Transverse colon (tissue), 4 donors: ENCODE data around the gene HRH2. TPM values are rescaled to one million over a fixed set of nuclear protein-coding genes. Genes with fewer than 3 reads are reported as not detected.

ENCODE experiments used
- DNase-seq: peaks from one replicate; pipeline ENCODE4 v3.0.0-alpha.2; 2019
- H3K27ac ChIP-seq, 4 donors: fragments of 200-600 bp; sonication (generic); 2 replicates each; pipeline ENCODE4 v1.5.1; 2016 to 2018; ENCODE audit warnings: inconsistent platforms in 4 of 4
- H3K27me3 ChIP-seq: fragments of 200-600 bp; sonication (generic); 2 replicates; pipeline ENCODE4 v1.5.1; 2017; ENCODE audit warnings: inconsistent platforms
- H3K36me3 ChIP-seq, 4 donors: fragments of 200-600 bp; sonication (generic); 2 replicates each; pipeline ENCODE4 v1.5.1; 2017 to 2019; ENCODE audit warnings: inconsistent platforms in 4 of 4
- H3K4me1 ChIP-seq, 4 donors: fragments of 200-600 bp; sonication (generic); 2 replicates each; pipeline ENCODE4 v1.5.1; 2017 to 2020; ENCODE audit warnings: inconsistent platforms in 4 of 4
- H3K4me3 ChIP-seq, 4 donors: fragments of 200-600 bp; sonication (generic); 1 replicate in 1 of 4; 2 replicates in 3 of 4; pipeline versions ENCODE4 v1.5.1 to v1.6.1; 2017 to 2019; ENCODE audit warnings: inconsistent platforms in 4 of 4
- H3K9me3 ChIP-seq, 2 donors: fragments of 200-600 bp; sonication (generic); 2 replicates each; pipeline ENCODE4 v1.5.1; 2017 to 2019; ENCODE audit warnings: inconsistent platforms in 2 of 2
- EP300 ChIP-seq: sonication (generic); formaldehyde crosslinking; IDR thresholded peaks from one replicate; pipeline ENCODE4 v1.6.1; 2017; ENCODE audit warnings: antibody characterized with exemption, low read depth
- POLR2A ChIP-seq: fragments of 450-650 bp; IDR thresholded peaks from one replicate; pipeline ENCODE4 v1.6.1; 2016; ENCODE audit warnings: antibody characterized with exemption, mild to moderate bottlenecking, moderate library complexity
- POLR2AphosphoS5 ChIP-seq, 3 donors: sonication (generic); formaldehyde crosslinking; IDR thresholded peaks; one replicate each; pipeline ENCODE4 v1.6.1; 2016; ENCODE audit warnings: antibody characterized with exemption in 3 of 3
- WGBS, 2 donors: methylation state at CpG; one replicate each; pipeline ENCODE4 v1.1.5; 2018; ENCODE audit warnings: low coverage in 1 of 2; 5-methylcytosine and 5-hydroxymethylcytosine counted together
- in situ Hi-C, 4 donors: fragments of 200-750 bp; cut with MboI; loops; one replicate each; pipeline versions ENCODE4 v1.15.0 to v1.15.1; 2017; ENCODE audit warnings: low sequenced_read_pairs in 3 of 4, low pct_ligation_motif_present in 1 of 4, low pct_unique_long_range_greater_than_20kb in 1 of 4
- intact Hi-C: fragments of 100-400 bp; cut with DNase I; formaldehyde crosslinking; loops from one replicate; pipeline ENCODE4 v1.15.1; 2023; ENCODE audit warnings: low total_unique reads
- total RNA-seq, 4 donors: library from RNA; depleted of rRNA; stranded (reverse); fragments of >200 nt; gene quantifications; one replicate each; pipeline ENCODE4 v1.1.0, GENCODE V29; 2016
- TF ChIP-seq, protein P1 (sequence below), 5 experiments: fragments of 200-600 bp in 3 of 5; fragments of 450-650 bp in 2 of 5; sonication (generic) in 3 of 5; IDR thresholded peaks; 1 replicate in 2 of 5; 2 replicates in 3 of 5; pipeline ENCODE4 v1.5.1; 2016 to 2017; ENCODE audit warnings: antibody characterized with exemption in 5 of 5, inconsistent platforms in 3 of 5, mild to moderate bottlenecking in 2 of 5, moderate library complexity in 1 of 5

Gene HRH2
- total RNA-seq, 4 donors from 2014 or later: 0.20 to 1.5 (median 0.74) TPM

GRCh38 chr5:175663186-175664184 lies 5.6 kb downstream of the HRH2 start:
- no peak overlapping the region for H3K27ac ChIP-seq
- 48 to 66% methylated on average over 10 to 16 of the region's 16 CpGs for WGBS, 2 donors
- in situ Hi-C loops: no loop called here

GRCh38 chr5:175664723-175665122 lies 6.9 kb downstream of the HRH2 start:
- in situ Hi-C loops: no loop called here
- intact Hi-C loops: no loop called here
- TF ChIP-seq POLR2AphosphoS5 (IDR thresholded peaks at IDR 0.05): no peak
- no peak for TF ChIP-seq POLR2A
- no peak for TF ChIP-seq EP300
- TF ChIP-seq, protein P1, sequence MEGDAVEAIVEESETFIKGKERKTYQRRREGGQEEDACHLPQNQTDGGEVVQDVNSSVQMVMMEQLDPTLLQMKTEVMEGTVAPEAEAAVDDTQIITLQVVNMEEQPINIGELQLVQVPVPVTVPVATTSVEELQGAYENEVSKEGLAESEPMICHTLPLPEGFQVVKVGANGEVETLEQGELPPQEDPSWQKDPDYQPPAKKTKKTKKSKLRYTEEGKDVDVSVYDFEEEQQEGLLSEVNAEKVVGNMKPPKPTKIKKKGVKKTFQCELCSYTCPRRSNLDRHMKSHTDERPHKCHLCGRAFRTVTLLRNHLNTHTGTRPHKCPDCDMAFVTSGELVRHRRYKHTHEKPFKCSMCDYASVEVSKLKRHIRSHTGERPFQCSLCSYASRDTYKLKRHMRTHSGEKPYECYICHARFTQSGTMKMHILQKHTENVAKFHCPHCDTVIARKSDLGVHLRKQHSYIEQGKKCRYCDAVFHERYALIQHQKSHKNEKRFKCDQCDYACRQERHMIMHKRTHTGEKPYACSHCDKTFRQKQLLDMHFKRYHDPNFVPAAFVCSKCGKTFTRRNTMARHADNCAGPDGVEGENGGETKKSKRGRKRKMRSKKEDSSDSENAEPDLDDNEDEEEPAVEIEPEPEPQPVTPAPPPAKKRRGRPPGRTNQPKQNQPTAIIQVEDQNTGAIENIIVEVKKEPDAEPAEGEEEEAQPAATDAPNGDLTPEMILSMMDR (IDR thresholded peaks at IDR 0.05): no peak
- Histone ChIP-seq H3K27me3 (peaks cover 3% of the 10 kb centered on the region), H3K9me3 (no peaks in the 10 kb centered on the region), H3K4me1 (no peaks in the 10 kb centered on the region), H3K27ac (no peak overlapping the region), H3K36me3 (no peaks in the 10 kb centered on the region), H3K4me3 (no peak overlapping the region)
- 74 to 88% methylated on average over 3 to 11 of the region's 11 CpGs for WGBS, 2 donors
- DNase-seq: no peak

More at GRCh38 chr5:175663186-175664184, 5.6 kb downstream of the HRH2 start:
- no peak overlapping the region for H3K4me3 ChIP-seq
- TF ChIP-seq EP300 (no peak), POLR2AphosphoS5 (IDR thresholded peaks at IDR 0.05) (no peak), POLR2A (no peak)
- TF ChIP-seq, protein P1 (IDR thresholded peaks at IDR 0.05): no peak
- H3K4me1 ChIP-seq: peaks cover 0 to 2% (median under 1%) of the 10 kb centered on the region in 4 donors
- intact Hi-C loops: no loop called here
- H3K9me3 ChIP-seq: no peaks in the 10 kb centered on the region
- no peaks in the 10 kb centered on the region for H3K36me3 ChIP-seq
- peaks cover 16% of the 10 kb centered on the region for H3K27me3 ChIP-seq
- no peak for DNase-seq

- Histone ChIP-seq H3K27me3 (no peaks in the 10 kb centered on the region), H3K4me3 (no peak overlapping the region), H3K27ac (no peak overlapping the region), H3K9me3 (no peaks in the 10 kb centered on the region), H3K36me3 (no peaks in the 10 kb centered on the region), H3K4me1 (no peaks in the 10 kb centered on the region)
- in situ Hi-C loops (no loop called here), intact Hi-C loops (no loop called here)
- TF ChIP-seq POLR2A (no peak), EP300 (no peak), POLR2AphosphoS5 (IDR thresholded peaks at IDR 0.05) (no peak)
- TF ChIP-seq, protein P1 (IDR thresholded peaks at IDR 0.05): no peak
- DNase-seq: no peak
- WGBS, 2 donors: 72% methylated on average over 6 of the region's 6 CpGs; no CpG with 5 or more reads in 1 of the 2 donors
These were observed 8.3 kb downstream of the HRH2 start for GRCh38 chr5:175666216-175666615.

GRCh38 chr5:175668006-175668405 lies 10.1 kb downstream of the HRH2 start:
- intact Hi-C loops (no loop called here), in situ Hi-C loops (no loop called here)
- H3K27ac ChIP-seq: no peak overlapping the region
- TF ChIP-seq, protein P1 (IDR thresholded peaks at IDR 0.05): no peak
- no peak for TF ChIP-seq EP300
- TF ChIP-seq POLR2AphosphoS5 (IDR thresholded peaks at IDR 0.05): no peak
- TF ChIP-seq POLR2A: no peak
- no peaks in the 10 kb centered on the region for H3K4me1 ChIP-seq
- H3K36me3 ChIP-seq: no peaks in the 10 kb centered on the region
- 89% methylated on average over 5 of the region's 5 CpGs; no CpG with 5 or more reads in 1 of the 2 donors for WGBS, 2 donors
- no peaks in the 10 kb centered on the region for H3K9me3 ChIP-seq
- H3K27me3 ChIP-seq: no peaks in the 10 kb centered on the region
- H3K4me3 ChIP-seq: no peak overlapping the region
- DNase-seq: no peak
